ENCODE measurements around the gene GOLPH3L.
"Not testable (repeated sequence)": the region's sequence is repeated elsewhere in the genome, so short reads cannot be mapped to it uniquely, and the experiment has no call there.

The GOLPH3L gene

DNA sequence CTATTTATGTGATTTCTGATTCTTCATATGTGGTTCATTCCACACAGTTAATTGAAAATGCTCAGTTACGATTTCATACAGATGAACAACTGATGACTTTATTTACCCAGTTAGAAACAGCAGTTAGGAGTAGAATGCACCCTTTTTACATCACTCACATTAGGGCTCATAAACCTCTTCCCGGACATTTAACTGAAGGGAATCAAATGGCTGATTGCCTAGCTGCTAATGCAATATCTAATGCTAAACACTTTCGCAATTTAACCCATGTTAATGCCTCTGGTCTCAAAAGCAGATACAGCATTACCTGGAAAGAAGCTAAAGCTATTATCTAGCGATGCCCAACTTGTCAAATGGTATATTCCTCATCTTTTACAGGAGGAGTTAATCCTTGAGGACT, 39.9 kb downstream of the GOLPH3L start:
- not testable (repeated sequence) for DNase-seq (ENCODE audit: low read depth)

DNA sequence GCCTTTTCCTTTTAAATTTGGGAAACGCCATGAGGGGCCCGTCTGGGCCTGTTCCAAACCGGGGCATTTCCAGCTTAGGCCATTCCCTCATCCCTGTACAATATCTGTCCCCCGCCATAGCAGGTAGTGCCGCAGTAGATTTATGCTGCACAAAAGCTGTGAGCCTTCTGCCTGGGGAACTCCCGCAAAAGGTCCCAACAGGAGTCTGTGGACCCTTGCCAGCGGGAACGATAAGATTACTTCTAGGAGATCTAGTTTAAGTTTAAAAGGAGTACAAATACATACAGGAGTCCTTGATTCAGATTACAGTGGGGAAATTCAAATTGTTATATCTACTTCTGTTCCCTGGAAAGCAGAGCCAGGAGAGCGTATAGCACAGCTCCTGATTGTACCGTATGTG, 42.3 kb downstream of the GOLPH3L start:
- DNase-seq (ENCODE audit: low read depth) = not testable (repeated sequence)

DNA sequence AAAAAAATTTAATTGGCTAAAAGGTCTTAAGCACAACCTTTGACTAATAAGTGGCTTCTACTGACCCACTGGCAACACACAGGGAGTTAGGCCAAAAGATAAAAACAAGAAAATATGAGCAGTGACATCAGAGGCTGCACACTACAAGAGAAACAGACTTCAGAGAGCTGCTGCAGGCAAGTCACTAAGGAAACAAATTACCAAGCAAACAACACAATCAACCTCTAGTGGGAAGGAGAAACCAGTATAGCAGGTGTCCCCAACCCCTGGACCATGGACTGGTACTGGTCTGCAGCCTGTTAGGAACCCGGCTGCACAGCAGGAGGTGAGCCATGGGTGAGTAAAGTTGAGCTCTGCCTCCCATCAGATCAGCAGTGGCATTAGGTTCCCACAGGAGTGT, 46.8 kb downstream of the GOLPH3L start:
- no peak for DNase-seq (ENCODE audit: low read depth)

DNA sequence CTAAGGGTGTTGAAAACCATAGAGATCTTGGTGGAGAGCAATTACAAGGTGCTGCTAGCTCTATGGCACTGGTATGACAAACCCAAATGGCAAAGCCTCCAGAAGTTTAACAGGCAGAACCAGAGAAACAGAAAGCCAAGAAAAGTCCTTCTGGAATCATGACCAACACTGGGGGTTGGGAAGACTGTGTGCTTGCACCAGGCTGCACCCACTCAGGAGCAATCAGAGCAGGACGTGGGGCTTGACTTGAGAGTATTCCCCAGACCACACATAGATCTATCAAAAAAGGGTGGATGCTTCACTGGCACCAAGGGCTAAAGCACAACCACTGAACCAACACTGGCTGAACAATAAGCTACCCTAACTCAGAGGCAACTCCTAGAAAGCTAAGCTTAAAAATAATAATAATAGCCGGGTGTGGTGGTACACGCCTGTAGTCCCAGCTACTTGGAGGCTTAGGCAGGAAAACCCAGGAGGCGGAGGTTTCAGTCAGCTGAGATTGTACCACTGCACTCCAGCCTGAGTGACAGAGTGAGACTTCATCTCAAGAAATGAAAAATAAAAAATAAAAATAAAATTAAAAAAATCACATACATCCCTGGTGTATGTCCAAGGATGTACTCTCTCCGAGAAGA, 47.4 kb downstream of the GOLPH3L start:
- DNase-seq (ENCODE audit: low read depth) = no peak

DNA sequence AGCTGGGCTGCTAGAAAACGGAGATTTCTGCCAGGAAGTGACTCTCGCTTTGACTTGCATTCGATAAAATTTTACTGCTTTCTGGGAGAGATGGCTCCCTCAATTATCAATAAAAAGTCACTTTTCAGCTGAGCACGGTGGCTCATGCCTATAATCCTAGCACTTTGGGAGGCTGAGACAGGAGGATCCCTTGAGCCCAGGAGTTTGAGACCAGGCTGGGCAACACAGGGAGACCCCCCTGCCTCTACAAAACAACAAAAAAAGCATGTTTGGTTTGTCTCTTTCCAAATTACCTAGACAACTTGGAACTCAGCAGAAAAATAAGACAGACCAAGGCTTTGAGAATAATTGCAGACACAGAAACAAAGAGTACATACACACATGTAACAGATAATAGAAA, 54.7 kb downstream of the GOLPH3L start:
- no peak for DNase-seq (ENCODE audit: low read depth)

DNA sequence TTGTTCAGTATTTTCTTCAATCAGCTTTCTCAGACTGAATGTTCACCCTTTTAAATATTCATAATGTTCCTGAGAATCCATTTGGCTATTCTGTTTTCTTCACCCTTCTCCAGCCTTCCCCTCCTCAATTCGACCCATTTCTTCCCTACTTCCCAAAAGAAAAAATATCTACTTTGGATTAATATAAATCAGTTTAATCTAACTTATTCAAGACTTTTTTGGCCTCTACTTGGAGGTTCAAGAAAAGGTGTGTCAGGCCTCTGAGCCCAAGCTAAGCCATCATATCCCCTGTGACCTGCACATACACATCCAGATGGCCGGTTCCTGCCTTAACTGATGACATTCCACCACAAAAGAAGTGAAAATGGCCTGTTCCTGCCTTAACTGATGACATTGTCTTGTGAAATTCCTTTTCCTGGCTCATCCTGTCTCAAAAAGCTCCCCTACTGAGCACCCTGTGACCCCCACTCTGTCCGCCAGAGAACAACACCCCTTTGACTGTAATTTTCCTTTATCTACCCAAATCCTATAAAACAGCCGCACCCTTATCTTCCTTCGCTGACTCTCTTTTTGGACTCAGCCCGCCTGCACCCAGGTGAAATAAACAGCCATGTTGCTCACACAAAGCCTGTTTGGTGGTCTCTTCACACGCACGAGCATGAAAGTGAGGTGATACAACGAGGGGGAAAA, 55.7 kb downstream of the GOLPH3L start:
- not testable (repeated sequence) for DNase-seq (ENCODE audit: low read depth)

DNA sequence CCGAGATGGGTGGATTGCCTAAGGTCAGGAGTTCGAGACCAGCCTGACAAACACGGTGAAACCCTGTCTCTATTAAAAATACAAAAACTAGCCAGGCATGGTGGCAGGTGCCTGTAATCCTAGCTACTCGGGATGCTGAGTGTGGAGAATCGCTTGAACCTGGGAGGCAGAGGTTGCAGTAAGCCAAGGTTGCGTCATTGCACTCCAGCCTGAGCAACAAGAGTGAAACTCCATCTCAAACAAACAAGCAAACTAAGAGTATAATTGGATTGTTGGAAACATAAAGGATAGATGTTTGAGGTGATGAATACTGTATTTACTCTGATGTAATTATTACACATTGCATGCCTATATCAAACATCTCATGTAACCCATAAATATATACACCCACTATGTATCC, 58.5 kb downstream of the GOLPH3L start:
- DNase-seq (ENCODE audit: low read depth) = not testable (repeated sequence)

DNA sequence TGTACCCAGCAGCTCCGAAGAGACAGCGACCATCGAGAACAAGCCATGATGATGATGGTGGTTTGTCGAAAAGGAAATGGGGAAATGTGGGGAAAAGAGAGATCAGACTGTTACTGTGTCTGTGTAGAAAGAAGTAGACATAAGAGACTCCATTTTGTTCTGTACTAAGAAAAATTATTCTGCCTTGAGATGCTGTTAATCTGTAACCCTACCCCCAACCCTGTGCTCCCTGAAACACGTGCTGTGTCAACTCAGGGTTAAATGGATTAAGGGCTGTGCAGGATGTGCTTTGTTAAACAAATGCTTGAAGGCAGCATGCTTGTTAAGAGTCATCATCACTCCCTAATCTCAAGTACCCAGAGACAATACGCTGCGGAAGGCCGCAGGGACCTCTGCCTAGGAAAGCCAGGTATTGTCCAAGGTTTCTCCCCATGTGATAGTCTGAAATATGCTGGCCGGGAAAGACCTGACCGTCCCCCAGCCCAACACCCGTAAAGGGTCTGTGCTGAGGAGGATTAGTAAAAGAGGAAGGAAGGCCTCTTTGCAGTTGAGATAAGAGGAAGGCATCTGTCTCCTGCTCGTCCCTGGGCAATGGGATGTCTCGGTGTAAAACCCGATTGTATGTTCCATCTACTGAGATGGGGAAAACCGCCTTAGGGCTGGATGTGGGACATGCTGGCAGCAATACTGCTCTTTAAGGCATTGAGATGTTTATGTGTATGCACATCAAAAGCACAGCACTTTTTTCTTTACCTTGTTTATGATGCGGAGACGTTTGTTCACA, 61.9 kb downstream of the GOLPH3L start:
- DNase-seq (ENCODE audit: low read depth) = not testable (repeated sequence)

DNA sequence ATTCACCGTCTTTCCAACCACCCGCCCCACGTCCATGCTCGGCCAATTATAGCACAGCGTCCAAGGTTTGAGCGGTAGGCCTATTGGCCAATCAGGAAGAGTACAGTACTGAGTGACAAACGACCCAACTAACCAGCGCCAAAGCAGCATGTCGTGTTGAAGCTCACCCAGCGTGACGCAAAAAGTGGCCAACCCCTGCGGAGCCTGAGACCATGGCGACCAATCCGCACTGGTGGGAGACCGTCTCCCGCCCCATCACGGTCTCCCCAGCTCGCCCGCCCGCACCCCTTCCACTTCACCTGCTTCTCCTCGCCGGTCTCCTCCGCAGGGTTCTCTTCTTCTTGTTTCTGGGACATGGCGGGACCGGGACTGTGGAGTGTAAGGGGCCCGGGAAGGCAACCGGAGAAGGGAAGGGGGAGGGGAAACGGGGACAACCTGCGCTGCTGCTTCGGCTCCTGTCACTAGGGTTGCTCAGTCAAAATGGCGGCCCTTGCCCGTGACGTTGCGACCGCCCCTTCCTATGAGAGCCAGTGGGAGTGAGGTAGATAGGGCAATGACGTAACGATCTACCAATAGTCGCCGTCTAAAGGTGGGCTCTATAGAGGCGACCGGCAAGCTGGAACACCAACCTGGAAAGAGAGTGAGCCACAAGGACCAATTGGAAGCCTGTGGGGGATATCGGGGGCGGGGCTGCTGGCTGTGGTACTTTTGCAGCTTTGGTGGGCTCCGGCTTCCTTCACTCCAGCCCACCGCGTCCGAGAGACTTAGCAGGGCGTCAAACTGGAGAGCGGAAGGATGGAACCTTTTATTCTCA, 67.6 kb downstream of the GOLPH3L start, which contains the start of gene ENSA:
TSS of gene ENSA (minus strand) at position 498 of the 814 bp plus-strand sequence. CDS start at position 356, 142 bp downstream.
- DNase-seq (ENCODE audit: low read depth) = peak; percentile 93

DNA sequence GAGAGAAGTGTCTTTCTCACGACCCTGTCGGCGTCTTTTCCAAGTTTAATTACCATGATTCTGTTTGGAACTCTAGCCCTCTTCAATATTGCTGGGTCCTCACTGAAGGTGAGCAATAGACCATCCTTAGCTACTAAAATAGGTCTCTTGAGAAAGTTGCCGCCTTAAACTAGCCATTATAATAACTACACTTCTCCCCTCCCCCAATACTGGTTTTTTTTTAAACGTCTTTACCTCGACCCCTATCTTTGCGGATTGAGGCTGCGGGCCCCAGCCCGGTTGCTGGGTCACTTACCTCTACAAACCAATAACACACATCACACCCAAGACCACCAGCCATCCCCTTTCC, 68.2 kb downstream of the GOLPH3L start:
- no peak for DNase-seq (ENCODE audit: low read depth)

DNA sequence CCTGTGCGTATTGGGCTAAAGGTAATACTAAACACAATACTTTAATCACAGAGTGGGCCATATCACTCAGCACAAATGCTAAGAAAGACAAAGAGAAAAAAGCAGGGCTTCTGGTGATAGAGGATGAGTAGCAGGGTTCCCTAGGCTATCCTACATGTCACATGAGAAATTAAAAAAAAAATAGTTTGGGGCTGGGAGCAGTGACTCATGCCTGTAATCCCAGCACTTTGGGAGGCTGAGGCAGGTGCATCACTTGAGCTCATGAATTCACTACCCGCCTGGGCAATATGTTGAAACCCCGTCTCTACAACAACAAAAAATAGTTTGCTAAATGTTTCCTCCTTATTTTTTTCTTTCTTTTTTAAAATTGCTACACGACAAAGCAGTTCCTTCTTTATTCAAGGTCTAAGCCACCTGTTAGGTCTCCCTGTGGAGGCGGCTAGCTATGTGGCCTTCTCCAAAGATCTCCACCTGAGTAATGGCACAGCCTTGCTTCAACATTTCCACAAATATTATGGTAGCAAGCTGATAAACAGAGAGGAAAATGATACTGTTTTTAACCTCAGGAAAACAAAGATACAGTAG, 69.0 kb downstream of the GOLPH3L start:
- DNase-seq (ENCODE audit: low read depth) = no peak

DNA sequence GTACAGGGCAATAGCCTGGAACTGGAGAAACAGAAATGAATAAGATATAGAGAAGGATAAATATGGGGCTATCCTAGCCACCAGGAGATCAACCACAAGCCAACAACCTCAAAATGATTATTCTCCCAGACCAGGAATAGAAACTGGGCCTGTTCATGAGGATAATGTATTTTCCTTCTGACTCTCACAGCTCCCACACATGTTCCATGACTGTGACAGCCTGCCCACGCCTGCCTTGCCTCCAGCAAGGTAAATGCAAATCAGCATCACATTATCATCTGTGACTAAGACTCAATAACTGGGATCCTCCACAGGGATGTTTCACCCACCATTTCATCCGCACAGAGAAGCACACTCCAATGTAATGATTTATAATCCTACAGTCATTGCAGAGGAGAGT, 70.8 kb downstream of the GOLPH3L start:
- DNase-seq (ENCODE audit: low read depth) = no peak

DNA sequence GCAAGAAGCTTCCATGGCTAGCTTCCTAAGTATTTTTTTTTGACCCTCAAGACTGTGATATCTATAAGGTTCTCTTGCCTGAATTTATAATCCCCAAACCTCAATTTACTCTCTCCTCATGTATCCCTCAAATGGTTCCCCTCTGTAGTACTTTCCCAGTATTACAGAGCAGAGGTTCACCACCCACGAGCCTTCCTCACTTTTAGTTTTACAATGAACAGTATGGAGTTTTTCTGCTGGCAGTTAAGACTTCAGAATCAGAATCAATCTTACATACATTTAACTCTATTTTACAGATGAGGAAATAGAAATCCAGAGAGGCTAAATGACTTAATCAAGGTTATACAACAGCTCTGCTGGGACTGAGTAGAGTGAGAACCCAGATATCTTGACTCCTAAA, 72.4 kb downstream of the GOLPH3L start:
- not testable (repeated sequence) for DNase-seq (ENCODE audit: low read depth)

DNA sequence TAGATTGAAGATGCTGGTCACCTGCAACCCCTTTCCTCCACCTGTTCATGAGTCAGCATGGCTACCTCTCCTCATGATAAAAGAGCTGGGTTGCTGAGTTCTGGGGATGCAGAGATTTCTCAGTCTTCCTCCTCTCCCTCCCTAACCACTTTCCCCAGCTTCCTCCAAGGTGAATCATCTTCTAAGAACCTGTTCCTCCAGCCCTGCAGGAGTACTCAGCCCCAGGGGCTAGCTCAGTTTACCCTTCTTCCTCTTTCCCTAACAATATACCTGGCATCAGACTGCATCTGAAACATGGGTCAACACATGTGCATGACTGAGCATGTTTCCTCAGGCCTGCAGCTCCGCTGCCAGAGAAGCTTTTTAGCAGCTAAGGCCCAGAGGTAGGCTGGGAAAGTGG, 72.8 kb downstream of the GOLPH3L start:
- DNase-seq (ENCODE audit: low read depth) = not testable (repeated sequence)

DNA sequence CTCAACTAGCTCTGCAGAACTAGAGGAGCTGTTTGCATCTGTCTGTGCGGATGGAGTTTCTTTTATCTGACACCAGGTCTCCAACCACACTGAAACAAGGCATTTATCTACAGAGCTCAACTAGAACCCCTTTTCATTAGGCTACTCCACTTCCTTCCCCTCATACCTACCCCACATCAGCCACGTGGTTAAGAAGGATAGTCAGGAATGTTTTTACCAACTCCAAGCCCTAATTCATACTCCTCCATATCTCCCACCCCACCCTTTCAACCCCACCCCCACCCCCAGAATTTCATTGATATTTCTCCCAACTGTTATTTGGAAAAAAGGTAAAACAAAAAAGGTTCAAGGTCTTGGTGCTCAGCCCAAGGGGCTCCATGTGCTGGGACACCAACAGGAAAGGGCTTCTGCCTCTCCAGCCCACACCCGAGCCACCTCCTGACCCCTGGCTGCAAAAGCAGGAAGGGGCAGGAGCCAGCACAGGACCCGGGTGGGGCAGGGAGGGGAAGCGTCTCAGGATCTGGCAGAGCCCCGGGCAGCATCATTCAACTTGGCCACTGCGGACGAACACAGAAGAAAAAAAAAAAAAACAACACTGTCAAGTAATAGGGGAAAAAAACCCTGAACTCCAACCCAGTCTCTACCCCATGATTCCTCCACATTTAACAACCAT, 74.5 kb downstream of the GOLPH3L start:
- DNase-seq (ENCODE audit: low read depth) = no peak

DNA sequence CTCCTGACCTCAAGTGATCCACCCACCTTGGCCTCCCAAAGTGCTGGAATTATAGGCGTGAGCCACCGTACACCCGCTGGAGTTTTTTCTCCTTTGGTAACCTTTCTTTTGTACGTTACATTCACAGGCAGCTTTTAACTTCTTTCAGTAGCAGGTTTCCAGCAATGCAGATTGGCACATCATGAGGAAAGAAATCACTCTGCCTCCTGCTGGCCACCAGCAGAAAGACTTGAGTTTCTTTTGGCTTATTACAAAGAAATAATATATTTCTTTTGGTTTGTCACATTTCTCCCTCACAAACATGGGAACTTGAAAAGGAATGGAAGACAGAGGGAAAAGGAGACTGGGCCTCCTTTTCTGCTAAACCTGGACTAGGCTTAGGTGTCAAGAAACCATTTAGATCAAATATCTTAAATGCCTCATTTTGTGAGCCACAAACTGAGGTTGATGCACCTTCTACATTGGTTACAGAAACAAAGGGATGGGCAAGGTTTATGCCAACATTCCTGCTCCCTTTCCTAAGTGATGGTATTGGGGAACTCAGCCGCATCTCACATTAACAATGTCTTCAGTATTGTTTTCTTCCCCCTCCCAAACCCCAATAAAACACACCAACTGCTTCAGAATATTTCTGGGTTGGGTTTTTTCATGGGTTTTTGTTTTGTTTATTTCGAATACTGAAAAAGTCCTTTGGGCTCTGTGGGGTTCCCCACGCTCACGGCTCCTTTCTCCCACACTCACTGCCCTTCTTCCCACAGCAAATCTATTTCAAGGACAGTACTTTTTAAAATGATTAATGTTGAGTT, 75.3 kb downstream of the GOLPH3L start:
- peak; percentile 54 for DNase-seq (ENCODE audit: low read depth)

DNA sequence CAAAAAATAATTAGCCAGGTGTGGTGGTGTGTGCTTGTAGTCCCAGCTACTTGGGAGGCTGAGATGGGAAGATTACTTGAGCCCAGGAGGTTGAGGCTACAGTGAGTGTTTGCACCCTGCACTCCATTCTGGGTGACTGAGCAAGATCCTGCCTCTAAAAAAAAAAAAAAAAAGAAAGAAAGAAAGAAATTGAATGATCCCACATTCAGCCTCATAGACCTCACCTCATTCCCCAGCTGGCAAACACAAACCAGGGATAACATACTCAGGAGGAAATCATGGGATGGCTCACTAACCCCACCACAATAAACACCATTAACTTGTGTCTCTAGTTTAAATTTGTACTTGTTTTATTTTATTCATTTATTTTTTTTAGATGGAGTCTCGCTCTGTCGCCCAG, 76.0 kb downstream of the GOLPH3L start:
- DNase-seq (ENCODE audit: low read depth) = no peak

DNA sequence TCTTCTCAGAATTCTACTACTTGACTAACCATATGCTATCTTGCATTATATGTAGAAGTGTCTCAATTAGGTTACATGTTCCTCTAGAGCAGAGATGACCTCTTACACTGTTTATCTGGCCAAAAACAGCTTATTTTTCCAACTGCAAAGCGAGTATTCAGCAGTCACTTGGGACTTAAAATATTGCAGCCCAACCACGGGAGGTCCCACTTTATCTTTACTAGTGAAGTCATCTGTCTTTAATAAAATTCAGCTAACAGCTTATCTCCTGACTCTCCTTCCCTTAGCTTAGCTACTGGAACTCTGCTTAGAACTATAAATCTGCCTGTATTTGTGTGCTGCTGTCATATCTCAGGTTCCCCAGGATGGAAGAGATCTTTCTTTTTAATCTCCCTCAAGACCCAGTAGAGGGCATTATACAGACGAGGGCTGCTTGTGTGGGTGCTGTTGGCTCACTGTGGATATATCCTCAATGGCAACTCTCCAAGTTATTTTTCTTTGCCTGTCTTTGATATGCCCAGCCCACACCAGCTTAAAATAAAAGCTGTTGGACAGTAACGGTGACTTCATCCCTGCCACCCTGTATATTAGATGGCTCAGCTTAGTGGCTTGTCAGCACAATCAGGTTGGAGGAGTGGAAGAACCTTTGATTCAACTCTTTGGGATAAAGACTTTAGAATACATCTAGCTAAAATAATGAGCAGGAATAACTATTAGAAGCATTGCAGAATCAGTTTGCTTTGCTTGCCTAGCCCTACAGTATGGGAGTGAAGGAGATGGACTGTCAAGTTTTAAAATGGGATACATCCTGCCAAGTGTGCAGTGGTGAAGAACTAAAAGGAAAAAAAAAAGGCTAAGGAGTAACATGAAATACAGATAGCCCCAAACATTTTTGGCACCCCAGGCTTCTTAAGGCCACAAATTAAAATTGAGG, 77.1 kb downstream of the GOLPH3L start:
- DNase-seq (ENCODE audit: low read depth) = no peak
